Loucy (cell line): ENCODE data around the gene TXNIP.

ENCODE experiments used
- H2AFZ ChIP-seq: fragments of 200-600 bp; sonication (generic); 2 replicates; pipeline ENCODE4 v1.6.0; 2016; ENCODE audit warnings: antibody characterized with exemption, mild to moderate bottlenecking, low read length, moderate library complexity
- H3F3A ChIP-seq: fragments of 200-600 bp; 2 replicates; pipeline ENCODE4 v1.6.0; 2016; ENCODE audit warnings: antibody characterized with exemption, low read depth, mild to moderate bottlenecking
- H3K27me3 ChIP-seq: fragments of 200-600 bp; sonication (generic); 2 replicates; pipeline ENCODE4 v1.6.1; 2014; ENCODE audit warnings: low read length, mild to moderate bottlenecking; ENCODE audit not compliant: insufficient read depth, poor library complexity, severe bottlenecking
- H3K36me3 ChIP-seq: fragments of 200-600 bp; sonication (generic); 2 replicates; pipeline ENCODE4 v1.6.1; 2016; ENCODE audit warnings: low read length; ENCODE audit not compliant: insufficient read depth
- H3K4me1 ChIP-seq: fragments of 200-600 bp; sonication (generic); 2 replicates; pipeline ENCODE4 v1.5.1; 2014; ENCODE audit warnings: low read length, mild to moderate bottlenecking; ENCODE audit not compliant: insufficient read depth, poor library complexity, severe bottlenecking
- H3K4me2 ChIP-seq: fragments of 200-600 bp; sonication (generic); 2 replicates; pipeline ENCODE4 v1.6.0; 2014; ENCODE audit warnings: antibody characterized with exemption, low read length, low read depth, mild to moderate bottlenecking; ENCODE audit not compliant: poor library complexity, severe bottlenecking
- H3K4me3 ChIP-seq: fragments of 200-600 bp; sonication (generic); 2 replicates; pipeline ENCODE4 v1.5.1; 2014; ENCODE audit warnings: low read length, mild to moderate bottlenecking, mixed read lengths; ENCODE audit not compliant: poor library complexity, severe bottlenecking
- H3K79me2 ChIP-seq: fragments of 200-600 bp; sonication (generic); 2 replicates; pipeline ENCODE4 v1.6.1; 2014; ENCODE audit warnings: low read length; ENCODE audit not compliant: insufficient read depth
- H3K9ac ChIP-seq: fragments of 200-600 bp; sonication (generic); 2 replicates; pipeline ENCODE4 v1.6.0; 2014; ENCODE audit warnings: mild to moderate bottlenecking, low read depth, low read length, moderate library complexity; ENCODE audit not compliant: poor library complexity, severe bottlenecking
- H3K9me2 ChIP-seq: fragments of 200-600 bp; sonication (generic); replicated peaks from 2 replicates; pipeline ENCODE4 v1.6.1; 2016; ENCODE audit warnings: low read depth, low read length, mixed read lengths
- H3K9me3 ChIP-seq: fragments of 200-600 bp; sonication (generic); 2 replicates; pipeline ENCODE4 v1.6.1; 2014; ENCODE audit warnings: mild to moderate bottlenecking, antibody characterized with exemption, low read length, low read depth; ENCODE audit not compliant: insufficient read depth
- H4K20me1 ChIP-seq: fragments of 200-600 bp; sonication (generic); 2 replicates; pipeline ENCODE4 v1.6.0; 2014; ENCODE audit warnings: antibody characterized with exemption, low read length, mild to moderate bottlenecking; ENCODE audit not compliant: insufficient read depth, poor library complexity, severe bottlenecking
- EZH2phosphoT487 ChIP-seq: fragments of 200-600 bp; IDR thresholded peaks from 2 replicates; pipeline ENCODE4 v1.6.1; 2018; ENCODE audit warnings: antibody characterized with exemption, mild to moderate bottlenecking, moderate library complexity, borderline replicate concordance
- TF ChIP-seq, protein P1 (sequence below): fragments of 200-600 bp; sonication (generic); conservative IDR thresholded peaks from 2 replicates; pipeline ENCODE4 v1.5.1; 2014; ENCODE audit warnings: mild to moderate bottlenecking, antibody characterized with exemption, low read length

Gene TXNIP

GRCh38 chr1:146020058-146021049 lies 24.0 kb upstream of the TXNIP start:
- Histone ChIP-seq H3K4me1 (no peaks in the 10 kb centered on the region), H3K27me3 (no peaks in the 10 kb centered on the region), H3F3A (no peaks in the 10 kb centered on the region), H3K9me3 (no peaks in the 10 kb centered on the region), H3K9ac (no peak overlapping the region), H3K36me3 (no peaks in the 10 kb centered on the region), H3K9me2 (no peaks in the 10 kb centered on the region), H2AFZ (no peak overlapping the region), H3K4me2 (no peak overlapping the region), H4K20me1 (no peaks in the 10 kb centered on the region), H3K79me2 (no peaks in the 10 kb centered on the region), H3K4me3 (no peak overlapping the region)
- TF ChIP-seq EZH2phosphoT487 = no peak
- TF ChIP-seq, protein P1, sequence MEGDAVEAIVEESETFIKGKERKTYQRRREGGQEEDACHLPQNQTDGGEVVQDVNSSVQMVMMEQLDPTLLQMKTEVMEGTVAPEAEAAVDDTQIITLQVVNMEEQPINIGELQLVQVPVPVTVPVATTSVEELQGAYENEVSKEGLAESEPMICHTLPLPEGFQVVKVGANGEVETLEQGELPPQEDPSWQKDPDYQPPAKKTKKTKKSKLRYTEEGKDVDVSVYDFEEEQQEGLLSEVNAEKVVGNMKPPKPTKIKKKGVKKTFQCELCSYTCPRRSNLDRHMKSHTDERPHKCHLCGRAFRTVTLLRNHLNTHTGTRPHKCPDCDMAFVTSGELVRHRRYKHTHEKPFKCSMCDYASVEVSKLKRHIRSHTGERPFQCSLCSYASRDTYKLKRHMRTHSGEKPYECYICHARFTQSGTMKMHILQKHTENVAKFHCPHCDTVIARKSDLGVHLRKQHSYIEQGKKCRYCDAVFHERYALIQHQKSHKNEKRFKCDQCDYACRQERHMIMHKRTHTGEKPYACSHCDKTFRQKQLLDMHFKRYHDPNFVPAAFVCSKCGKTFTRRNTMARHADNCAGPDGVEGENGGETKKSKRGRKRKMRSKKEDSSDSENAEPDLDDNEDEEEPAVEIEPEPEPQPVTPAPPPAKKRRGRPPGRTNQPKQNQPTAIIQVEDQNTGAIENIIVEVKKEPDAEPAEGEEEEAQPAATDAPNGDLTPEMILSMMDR = no peak

DNA sequence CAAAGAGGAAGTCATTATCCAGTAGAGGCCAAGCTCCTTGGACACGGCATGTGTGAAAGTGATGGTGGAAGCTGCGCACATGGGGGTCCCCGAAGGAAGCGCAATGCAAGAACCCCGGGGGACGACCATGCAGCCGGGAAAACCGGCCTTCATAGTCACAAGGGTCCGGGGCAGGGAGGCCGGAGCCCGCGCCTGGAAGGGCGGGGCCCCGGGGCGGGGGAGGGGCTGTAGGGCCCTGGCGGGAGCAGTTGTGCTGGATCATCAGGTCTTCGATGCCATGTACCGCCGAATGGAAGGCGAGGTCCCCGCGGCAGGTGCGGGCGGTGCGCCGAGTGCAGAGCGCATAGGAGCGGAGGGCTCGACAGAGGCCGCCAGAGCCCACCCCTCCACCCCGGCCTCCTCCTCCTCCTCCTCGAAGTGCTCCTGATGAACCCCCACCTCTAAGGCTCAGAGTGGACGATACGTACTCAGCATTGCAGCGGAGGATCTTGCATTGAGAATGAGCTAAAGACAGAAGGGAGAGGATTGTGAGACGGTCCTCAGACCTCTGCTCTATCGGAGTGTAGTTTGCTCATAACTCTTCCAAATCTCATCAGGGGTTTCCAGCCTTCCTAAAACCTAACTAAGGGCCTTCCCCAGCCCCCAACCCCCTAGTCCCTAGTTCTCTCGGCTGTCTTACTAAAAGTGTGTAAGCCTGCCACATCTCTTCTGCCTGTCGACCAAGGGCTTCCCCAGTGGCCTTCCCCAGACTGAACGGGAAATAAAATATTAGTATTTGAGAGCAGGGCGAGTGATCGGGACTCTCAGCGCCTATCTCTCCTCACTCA lies 23.1 kb upstream of the TXNIP start:
- no peak overlapping the region for H2AFZ ChIP-seq
- TF ChIP-seq EZH2phosphoT487 = no peak
- TF ChIP-seq, protein P1 = no peak
- no peak overlapping the region for H3K4me2 ChIP-seq
- H3K9ac ChIP-seq = no peak overlapping the region
- H3K36me3 ChIP-seq = no peaks in the 10 kb centered on the region
- H3K4me1 ChIP-seq = no peaks in the 10 kb centered on the region
- H3F3A ChIP-seq = no peaks in the 10 kb centered on the region
- no peaks in the 10 kb centered on the region for H3K79me2 ChIP-seq
- H3K27me3 ChIP-seq = no peaks in the 10 kb centered on the region
- no peak overlapping the region for H3K4me3 ChIP-seq
- H3K9me2 ChIP-seq = no peaks in the 10 kb centered on the region
- no peaks in the 10 kb centered on the region for H4K20me1 ChIP-seq
- no peaks in the 10 kb centered on the region for H3K9me3 ChIP-seq

DNA sequence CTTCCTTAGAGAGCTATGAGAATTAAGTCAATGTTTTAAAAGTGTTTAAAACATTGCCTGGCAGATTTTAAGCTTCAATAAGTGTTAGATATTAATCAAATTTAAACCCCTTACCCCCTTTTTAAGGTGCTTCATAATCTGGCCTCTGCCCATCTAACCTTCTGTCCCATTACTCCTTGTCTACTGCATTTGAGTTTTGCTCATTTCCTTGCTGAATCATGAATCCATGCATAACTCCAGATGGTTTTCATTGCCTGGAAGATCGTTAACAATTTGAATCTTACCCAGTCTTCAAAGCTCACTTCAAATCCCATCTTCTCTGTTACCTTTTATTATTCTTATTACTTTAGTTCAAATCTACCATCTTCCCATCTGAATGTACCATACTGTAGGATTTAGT lies 20.5 kb upstream of the TXNIP start:
- no peaks in the 10 kb centered on the region for H3F3A ChIP-seq
- no peaks in the 10 kb centered on the region for H3K4me1 ChIP-seq
- H3K9me2 ChIP-seq = no peaks in the 10 kb centered on the region
- no peak overlapping the region for H3K4me2 ChIP-seq
- no peaks in the 10 kb centered on the region for H3K27me3 ChIP-seq
- no peak overlapping the region for H3K9ac ChIP-seq
- no peak overlapping the region for H3K4me3 ChIP-seq
- no peaks in the 10 kb centered on the region for H3K79me2 ChIP-seq
- H4K20me1 ChIP-seq = no peaks in the 10 kb centered on the region
- H3K36me3 ChIP-seq = no peaks in the 10 kb centered on the region
- TF ChIP-seq EZH2phosphoT487 = no peak
- TF ChIP-seq, protein P1 = no peak
- no peak overlapping the region for H2AFZ ChIP-seq
- H3K9me3 ChIP-seq = no peaks in the 10 kb centered on the region
